ENCODE data around the gene FCHSD2. TPM values are rescaled to one million over a fixed set of nuclear protein-coding genes. Genes with fewer than 3 reads are reported as not detected.

FCHSD2 gene
- total RNA-seq, 1 donor from 2014 or later, result 43.4 TPM

DNA sequence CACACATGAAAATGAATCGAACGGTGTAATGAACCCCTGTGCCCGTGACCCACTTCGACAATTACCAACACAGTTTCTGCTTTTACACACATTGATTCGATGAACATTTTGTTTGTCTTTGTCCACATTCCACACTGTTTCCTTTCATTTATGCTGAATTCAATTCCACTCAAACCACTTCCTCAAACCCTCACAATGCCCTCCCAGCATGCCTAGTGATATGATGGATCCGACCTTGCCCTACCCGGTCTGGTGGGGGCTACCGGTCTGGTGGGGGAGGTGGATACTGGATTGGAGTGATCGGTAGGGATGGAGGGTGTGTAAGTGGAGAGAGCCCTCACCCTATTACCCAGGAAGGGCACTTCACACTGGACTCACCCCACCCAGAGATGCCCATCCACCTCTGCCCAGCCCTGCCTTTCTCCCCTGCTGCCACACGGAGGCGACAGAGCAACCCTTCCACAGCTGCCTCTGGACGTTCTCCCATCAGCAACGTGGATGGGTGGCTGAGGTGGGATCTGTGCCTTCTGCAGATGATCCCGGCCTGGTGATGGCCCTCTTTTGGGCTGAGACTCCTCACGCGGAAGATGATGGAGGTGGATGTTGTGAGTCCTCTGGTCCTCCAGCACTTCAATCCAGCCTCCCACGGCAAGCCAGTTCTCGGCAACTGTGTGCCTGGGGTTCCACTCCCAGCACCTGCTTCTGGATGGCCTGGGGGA is 43.0 kb upstream of the FCHSD2 start:
- Histone ChIP-seq H3K4me1 (peaks cover 66% of the 10 kb centered on the region), H3K27me3 (ENCODE audit: low read depth) (no peaks in the 10 kb centered on the region), H3K4me3 (no peak overlapping the region), H3K27ac (replicated peaks) (peak overlapping the region; percentile 21), H3K36me3 (no peaks in the 10 kb centered on the region), H3K9me3 (replicated peaks) (no peaks in the 10 kb centered on the region)
- DNase-seq, result peak; percentile 68
- TF ChIP-seq CTCF (IDR thresholded peaks at IDR 0.05; ENCODE audit: borderline replicate concordance), result peak; percentile 92
- intact Hi-C loops (cut with micrococcal nuclease), result loop anchor here (10.0 kb wide), 2 partner anchors 60 to 460 kb away; no protein-coding TSS in a partner anchor

- H3K9me3 ChIP-seq (replicated peaks), result no peaks in the 10 kb centered on the region
- DNase-seq, result peak; percentile 60
- H3K4me1 ChIP-seq, result peaks cover 51% of the 10 kb centered on the region
- H3K4me3 ChIP-seq, result peak overlapping the region; percentile 61
- intact Hi-C loops (cut with micrococcal nuclease), result loop anchor here (10.0 kb wide), 2 partner anchors 62 to 458 kb away; no protein-coding TSS in a partner anchor
- no peaks in the 10 kb centered on the region for H3K27me3 ChIP-seq (ENCODE audit: low read depth)
- peak; percentile 50 for TF ChIP-seq CTCF (IDR thresholded peaks at IDR 0.05; ENCODE audit: borderline replicate concordance)
- H3K36me3 ChIP-seq, result no peaks in the 10 kb centered on the region
- peak overlapping the region; percentile 90 for H3K27ac ChIP-seq (replicated peaks)
Observed at GRCh38 chr11:73182824-73183321, 40.8 kb upstream of the FCHSD2 start.

- H3K36me3 ChIP-seq, result no peaks in the 10 kb centered on the region
- no peak for TF ChIP-seq CTCF (IDR thresholded peaks at IDR 0.05; ENCODE audit: borderline replicate concordance)
- peaks cover 71% of the 10 kb centered on the region for H3K4me1 ChIP-seq
- H3K27me3 ChIP-seq (ENCODE audit: low read depth), result no peaks in the 10 kb centered on the region
- intact Hi-C loops (cut with micrococcal nuclease), result loop anchor here (5.0 kb wide), 1 partner anchor 346 kb away; no protein-coding TSS in a partner anchor
- peak overlapping the region; percentile 86 for H3K27ac ChIP-seq (replicated peaks)
- H3K4me3 ChIP-seq, result no peak overlapping the region
- no peaks in the 10 kb centered on the region for H3K9me3 ChIP-seq (replicated peaks)
- no peak for DNase-seq
Observed at GRCh38 chr11:73178681-73179080, 36.6 kb upstream of the FCHSD2 start.

GRCh38 chr11:73177778-73178539 is 35.8 kb upstream of the FCHSD2 start:
- intact Hi-C loops (cut with micrococcal nuclease), result loop anchor here (5.0 kb wide), 1 partner anchor 346 kb away; no protein-coding TSS in a partner anchor
- H3K27ac ChIP-seq (replicated peaks), result peak overlapping the region; percentile 86
- H3K27me3 ChIP-seq (ENCODE audit: low read depth), result no peaks in the 10 kb centered on the region
- no peaks in the 10 kb centered on the region for H3K9me3 ChIP-seq (replicated peaks)
- peaks cover 71% of the 10 kb centered on the region for H3K4me1 ChIP-seq
- H3K4me3 ChIP-seq, result peak overlapping the region; percentile 11
- TF ChIP-seq CTCF (IDR thresholded peaks at IDR 0.05; ENCODE audit: borderline replicate concordance), result peak; percentile 85
- peak; percentile 84 for DNase-seq
- H3K36me3 ChIP-seq, result no peaks in the 10 kb centered on the region

DNA sequence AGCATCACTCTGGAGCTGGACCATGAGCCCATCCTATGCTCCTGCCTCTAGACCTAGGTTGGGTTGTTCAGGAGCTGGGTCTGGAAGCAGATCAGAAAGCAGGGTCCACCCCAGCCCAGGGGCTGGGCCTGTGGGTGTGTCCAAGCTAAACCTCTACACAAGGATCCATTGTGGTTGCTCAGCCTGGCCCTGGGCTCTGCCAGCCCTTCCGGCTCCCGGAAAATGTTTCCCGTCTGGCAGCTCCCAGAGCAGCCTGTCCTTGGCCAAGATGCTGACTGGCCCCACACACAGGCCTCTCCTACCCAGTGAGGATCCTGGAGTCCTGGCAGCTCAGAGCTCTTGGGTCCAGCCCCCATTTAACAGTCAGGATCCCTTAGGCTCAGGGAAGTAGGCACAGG is 35.3 kb upstream of the FCHSD2 start:
- peak; percentile 61 for DNase-seq
- Histone ChIP-seq H3K27me3 (ENCODE audit: low read depth) (no peaks in the 10 kb centered on the region), H3K4me1 (peaks cover 73% of the 10 kb centered on the region), H3K27ac (replicated peaks) (peak overlapping the region; percentile 86), H3K9me3 (replicated peaks) (no peaks in the 10 kb centered on the region), H3K36me3 (no peaks in the 10 kb centered on the region), H3K4me3 (peak overlapping the region; percentile 11)
- TF ChIP-seq CTCF (IDR thresholded peaks at IDR 0.05; ENCODE audit: borderline replicate concordance), result no peak
- intact Hi-C loops (cut with micrococcal nuclease), result loop anchor here (5.0 kb wide), 1 partner anchor 345 kb away; no protein-coding TSS in a partner anchor

All from left ventricle myocardium inferior (tissue), 1 donor.